ENCODE data around the gene FAM169A. TPM values are rescaled to one million over a fixed set of nuclear protein-coding genes. Genes with fewer than 3 reads are reported as not detected.
"Not testable (repeated sequence)": the region's sequence is repeated elsewhere in the genome, so short reads cannot be mapped to it uniquely, and the experiment has no call there.

The FAM169A gene
- total RNA-seq (1 to 10 TPM; 6.8 to 8.9 (median 7.8) TPM), polyA plus RNA-seq (1.9 TPM)
- long read RNA-seq, donor 1, partial matches to known transcripts, result 0 of 15 reads
- long read RNA-seq, donor 1, other reads (novel, unspliced or antisense), result 15 of 15 reads
- long read RNA-seq, donor 2, full-length matches to known transcripts, result 1 of 6 reads
- long read RNA-seq, donor 2, partial matches to known transcripts, result 1 of 6 reads
- long read RNA-seq, donor 2, other reads (novel, unspliced or antisense), result 4 of 6 reads
- long read RNA-seq, donor 3, full-length matches to known transcripts, result 4 of 14 reads
- long read RNA-seq, donor 3, partial matches to known transcripts, result 1 of 14 reads
- long read RNA-seq, donor 3, other reads (novel, unspliced or antisense), result 9 of 14 reads
- long read RNA-seq, donor 4, partial matches to known transcripts, result 0 of 2 reads
- long read RNA-seq, donor 4, other reads (novel, unspliced or antisense), result 2 of 2 reads

DNA sequence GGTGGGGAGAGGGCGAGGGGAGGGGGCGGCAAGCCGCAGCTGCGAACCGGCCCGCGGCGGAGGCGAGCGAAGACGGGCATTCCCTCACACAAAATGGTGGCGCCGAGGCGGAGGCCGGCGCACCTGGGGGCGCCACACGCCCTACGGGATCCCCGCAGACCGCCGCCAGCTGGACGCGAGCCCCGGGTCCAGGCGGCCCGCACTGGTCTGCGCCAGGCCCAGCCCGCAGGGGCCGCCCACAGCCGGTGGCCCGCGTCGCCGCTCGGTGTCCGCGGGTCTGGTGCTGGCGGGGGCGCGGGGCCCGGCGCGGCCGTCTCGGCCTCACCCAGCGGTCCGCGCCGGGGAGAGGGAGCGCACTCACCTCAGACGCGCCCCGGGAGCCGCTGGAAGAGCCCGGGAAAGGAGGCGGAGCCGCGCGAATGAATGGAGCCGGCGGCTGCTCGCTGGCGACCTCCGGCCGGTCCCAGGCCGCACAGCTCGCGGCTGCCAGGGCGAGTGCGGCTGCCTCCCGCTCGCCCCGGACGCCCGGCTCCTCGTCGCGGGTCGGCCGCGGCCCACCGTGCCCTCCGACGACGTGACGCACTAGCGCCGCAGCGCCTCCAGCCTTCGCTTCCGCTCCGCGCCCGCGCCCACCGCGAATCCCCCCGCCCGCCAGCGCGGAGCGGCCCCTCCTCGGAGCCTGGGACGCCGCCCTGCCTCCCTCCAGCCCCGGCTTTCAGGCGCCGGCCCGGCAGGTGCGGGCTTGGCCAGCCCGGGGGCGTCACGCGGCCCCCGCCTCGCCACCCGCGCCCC lies at the start of gene FAM169A:
FAM169A (minus strand) TSS at position 584 of the 792 bp plus-strand sequence. CDS start 24,711 bp downstream, outside the sequence.
- ATAC-seq (peak; percentile 75 to 80), DNase-seq (peak; percentile 33 to 59 (median 59))
- H3K4me3 ChIP-seq (ENCODE audit: low read length), result peak within 1 kb of the TSS; percentile 61
- no peak within 1 kb of the TSS for H3K27ac ChIP-seq (ENCODE audit: low read length)
- H3K27me3 ChIP-seq (ENCODE audit: control insufficient read depth, insufficient read depth), result no peaks in the 10 kb centered on the region
- WGBS, result under 1% methylated on average over 119 of the region's 119 CpGs
- intact Hi-C loops (cut with DNase I), result no loop called here
- no peaks in the 10 kb centered on the region for H3K4me1 ChIP-seq (ENCODE audit: control insufficient read depth, insufficient read depth, low read length)
- no peaks in the 10 kb centered on the region for H3K9me3 ChIP-seq (ENCODE audit: control insufficient read depth, low read length)

- intact Hi-C loops (cut with DNase I), result loop anchor here in 3 of 4 donors (5.0 to 10.0 kb wide), 2 partner anchors 151 to 243 kb away; partner anchors contain the start of genes GFM2 (in 1 of the 3) and NSA2 (in 1 of the 3)
- ATAC-seq (no peak), DNase-seq (no peak)
- no peaks in the 10 kb centered on the region for H3K9me3 ChIP-seq (ENCODE audit: control insufficient read depth, low read length)
- H3K27me3 ChIP-seq (ENCODE audit: control insufficient read depth, insufficient read depth), result no peaks in the 10 kb centered on the region
- 69% methylated on average over 1 of the region's 1 CpG for WGBS
- no peaks in the 10 kb centered on the region for H3K4me1 ChIP-seq (ENCODE audit: control insufficient read depth, insufficient read depth, low read length)
- H3K4me3 ChIP-seq (ENCODE audit: low read length), result no peak overlapping the region
- no peak overlapping the region for H3K27ac ChIP-seq (ENCODE audit: low read length)
These were observed 49.3 kb upstream of the FAM169A start for GRCh38 chr5:74915488-74915887.

- DNase-seq; H3K27me3 ChIP-seq (ENCODE audit: control insufficient read depth, insufficient read depth); H3K4me1 ChIP-seq (ENCODE audit: control insufficient read depth, insufficient read depth, low read length); H3K9me3 ChIP-seq (ENCODE audit: control insufficient read depth, low read length); H3K4me3 ChIP-seq (ENCODE audit: low read length); ATAC-seq; H3K27ac ChIP-seq (ENCODE audit: low read length): not testable (repeated sequence)
- intact Hi-C loops (cut with DNase I), result loop anchor here in 1 of 4 donors (10.0 kb wide), 1 partner anchor 147 kb away; the partner anchor contains the start of genes GFM2 and NSA2
- WGBS, result 88% methylated on average over 2 of the region's 2 CpGs
These were observed 45.2 kb upstream of the FAM169A start for GRCh38 chr5:74911421-74911820.

- H3K4me1 ChIP-seq (ENCODE audit: control insufficient read depth, insufficient read depth, low read length); ATAC-seq: not testable (repeated sequence)
- intact Hi-C loops (cut with DNase I), result loop anchor here in 1 of 4 donors (10.0 kb wide), 1 partner anchor 145 kb away; the partner anchor contains the start of genes GFM2 and NSA2
These were observed 43.7 kb upstream of the FAM169A start for GRCh38 chr5:74909888-74910287.

DNA sequence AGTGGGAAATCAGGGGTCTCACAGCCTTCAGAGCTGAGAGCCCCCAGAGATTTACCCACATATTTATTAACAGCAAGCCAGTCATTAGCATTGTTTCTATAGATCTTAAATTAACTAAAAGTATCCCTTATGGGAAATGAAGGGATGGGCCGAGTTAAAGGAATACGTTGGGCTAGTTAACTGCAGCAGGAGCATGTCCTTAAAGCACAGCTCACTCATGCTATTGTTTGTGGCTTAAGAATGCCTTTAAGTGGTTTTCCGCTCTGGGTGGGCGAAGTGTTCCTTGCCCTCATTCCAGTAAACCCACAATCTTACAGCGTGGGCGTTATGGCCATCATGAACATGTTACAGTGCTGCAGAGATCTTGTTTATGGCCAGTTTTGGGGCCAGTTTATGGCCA lies 42.0 kb upstream of the FAM169A start:
- DNase-seq; H3K27ac ChIP-seq (ENCODE audit: low read length); intact Hi-C loops (cut with DNase I); H3K4me1 ChIP-seq (ENCODE audit: control insufficient read depth, insufficient read depth, low read length); H3K27me3 ChIP-seq (ENCODE audit: control insufficient read depth, insufficient read depth); ATAC-seq; H3K9me3 ChIP-seq (ENCODE audit: control insufficient read depth, low read length); H3K4me3 ChIP-seq (ENCODE audit: low read length): not testable (repeated sequence)
- 87% methylated on average over 6 of the region's 6 CpGs for WGBS

More at GRCh38 chr5:74909888-74910287, 43.7 kb upstream of the FAM169A start:
- H3K4me3 ChIP-seq (ENCODE audit: low read length); H3K27me3 ChIP-seq (ENCODE audit: control insufficient read depth, insufficient read depth); H3K9me3 ChIP-seq (ENCODE audit: control insufficient read depth, low read length); H3K27ac ChIP-seq (ENCODE audit: low read length); DNase-seq: not testable (repeated sequence)

- H3K27me3 ChIP-seq (ENCODE audit: control insufficient read depth, insufficient read depth); H3K4me3 ChIP-seq (ENCODE audit: low read length); H3K4me1 ChIP-seq (ENCODE audit: control insufficient read depth, insufficient read depth, low read length); ATAC-seq; H3K9me3 ChIP-seq (ENCODE audit: control insufficient read depth, low read length); DNase-seq; H3K27ac ChIP-seq (ENCODE audit: low read length): not testable (repeated sequence)
- intact Hi-C loops (cut with DNase I), result loop anchor here in 1 of 4 donors (5.0 kb wide), 1 partner anchor 137 kb away; the partner anchor contains the start of genes GFM2 and NSA2
- WGBS, result 91% methylated on average over 4 of the region's 4 CpGs
These were observed 38.5 kb upstream of the FAM169A start for GRCh38 chr5:74904713-74905112.

DNA sequence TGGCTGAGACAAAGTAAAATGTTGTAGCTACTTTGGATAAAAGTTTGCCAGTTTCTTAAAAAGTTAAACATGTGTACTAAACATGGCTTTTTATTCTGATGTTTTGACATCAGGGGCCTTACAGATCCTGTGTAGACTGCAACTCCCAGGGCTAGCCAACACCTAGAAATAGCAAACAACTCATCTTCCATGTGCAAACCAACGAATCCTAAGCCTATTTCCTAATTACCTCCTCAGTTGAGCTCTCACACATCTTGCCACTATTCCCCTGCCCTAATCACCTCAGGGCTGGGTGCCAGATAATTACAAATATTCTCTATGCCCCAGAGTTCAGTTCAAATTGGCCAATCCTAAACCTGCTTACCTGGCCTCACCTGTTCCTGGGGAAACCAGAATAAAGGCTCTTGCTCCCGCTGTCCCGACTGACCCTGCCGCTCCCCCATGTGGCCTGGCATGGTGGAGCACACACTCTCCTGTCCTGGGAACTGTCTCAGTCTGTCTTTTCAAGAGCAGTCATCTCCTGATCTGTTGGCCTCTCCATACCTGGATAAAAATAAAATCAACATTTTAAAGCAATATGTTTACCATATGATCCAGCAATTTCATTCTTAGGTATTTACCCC lies 37.1 kb upstream of the FAM169A start:
- ATAC-seq (peak; percentile 51 to 55), DNase-seq (no peak)
- 16% methylated on average over 4 of the region's 4 CpGs for WGBS
- H3K4me3 ChIP-seq (ENCODE audit: low read length), result no peak overlapping the region
- no peak overlapping the region for H3K27ac ChIP-seq (ENCODE audit: low read length)
- H3K27me3 ChIP-seq (ENCODE audit: control insufficient read depth, insufficient read depth), result no peaks in the 10 kb centered on the region
- intact Hi-C loops (cut with DNase I), result loop anchor here in 1 of 4 donors (5.0 kb wide), 1 partner anchor 136 kb away; the partner anchor contains the start of genes GFM2 and NSA2
- H3K4me1 ChIP-seq (ENCODE audit: control insufficient read depth, insufficient read depth, low read length), result no peaks in the 10 kb centered on the region
- no peaks in the 10 kb centered on the region for H3K9me3 ChIP-seq (ENCODE audit: control insufficient read depth, low read length)

- H3K27ac ChIP-seq (ENCODE audit: low read length), result no peak overlapping the region
- no peak overlapping the region for H3K4me3 ChIP-seq (ENCODE audit: low read length)
- H3K9me3 ChIP-seq (ENCODE audit: control insufficient read depth, low read length), result no peaks in the 10 kb centered on the region
- ATAC-seq (no peak), DNase-seq (no peak)
- no peaks in the 10 kb centered on the region for H3K4me1 ChIP-seq (ENCODE audit: control insufficient read depth, insufficient read depth, low read length)
- WGBS, result 89% methylated on average over 1 of the region's 1 CpG
- intact Hi-C loops (cut with DNase I), result no loop called here
- no peaks in the 10 kb centered on the region for H3K27me3 ChIP-seq (ENCODE audit: control insufficient read depth, insufficient read depth)
These were observed 30.9 kb upstream of the FAM169A start for GRCh38 chr5:74897049-74897448.

- H3K4me3 ChIP-seq (ENCODE audit: low read length), result no peak overlapping the region
- ATAC-seq (peak; percentile 90 to 95), DNase-seq (peak; percentile 70 to 89 (median 79))
- H3K4me1 ChIP-seq (ENCODE audit: control insufficient read depth, insufficient read depth, low read length), result no peaks in the 10 kb centered on the region
- H3K27ac ChIP-seq (ENCODE audit: low read length), result no peak overlapping the region
- no peaks in the 10 kb centered on the region for H3K9me3 ChIP-seq (ENCODE audit: control insufficient read depth, low read length)
- intact Hi-C loops (cut with DNase I), result no loop called here
- 45% methylated on average over 5 of the region's 5 CpGs for WGBS
- no peaks in the 10 kb centered on the region for H3K27me3 ChIP-seq (ENCODE audit: control insufficient read depth, insufficient read depth)
These were observed 29.7 kb upstream of the FAM169A start for GRCh38 chr5:74895906-74896305.

- ATAC-seq (no peak), DNase-seq (no peak)
- no peaks in the 10 kb centered on the region for H3K27me3 ChIP-seq (ENCODE audit: control insufficient read depth, insufficient read depth)
- no peak overlapping the region for H3K27ac ChIP-seq (ENCODE audit: low read length)
- no peaks in the 10 kb centered on the region for H3K4me1 ChIP-seq (ENCODE audit: control insufficient read depth, insufficient read depth, low read length)
- WGBS, result 91% methylated on average over 2 of the region's 2 CpGs
- no peak overlapping the region for H3K4me3 ChIP-seq (ENCODE audit: low read length)
- H3K9me3 ChIP-seq (ENCODE audit: control insufficient read depth, low read length), result no peaks in the 10 kb centered on the region
- intact Hi-C loops (cut with DNase I), result no loop called here
These were observed 28.2 kb upstream of the FAM169A start for GRCh38 chr5:74894351-74894750.
